ENCODE results near the gene LDLRAP1.

- TF ChIP-seq MXI1 (IDR thresholded peaks at IDR 0.05; ENCODE audit: borderline replicate concordance, low read depth, low read length) (no peak), POLR2A (IDR thresholded peaks at IDR 0.05; ENCODE audit: low read depth, low read length) (no peak), RAD21 (IDR thresholded peaks at IDR 0.05; ENCODE audit: low read length) (no peak), CTCF (conservative IDR thresholded peaks at IDR 0.05; ENCODE audit: low read depth, low read length) (no peak), CEBPB (IDR thresholded peaks at IDR 0.05; ENCODE audit: low read depth, low read length) (no peak), FOS (IDR thresholded peaks at IDR 0.05; ENCODE audit: low read depth, low read length) (no peak), RCOR1 (IDR thresholded peaks at IDR 0.05; ENCODE audit: insufficient replicate concordance, low read length) (no peak), MAZ (IDR thresholded peaks at IDR 0.05; ENCODE audit: borderline replicate concordance, low read depth, low read length) (no peak), USF2 (IDR thresholded peaks at IDR 0.05; ENCODE audit: low read depth, low read length) (no peak), CHD1 (IDR thresholded peaks at IDR 0.05; ENCODE audit: low read depth, low read length) (no peak), RFX5 (IDR thresholded peaks at IDR 0.05; ENCODE audit: low read depth, low read length) (no peak), SMC3 (IDR thresholded peaks at IDR 0.05; ENCODE audit: low read depth, low read length) (no peak)
These were observed 7.3 kb upstream of the LDLRAP1 start for GRCh38 chr1:25536124-25536523.
